ENCODE measurements around the gene POP7.

- TF ChIP-seq MAZ (IDR thresholded peaks at IDR 0.05; ENCODE audit: borderline replicate concordance, low read depth, low read length) (peak; percentile 71; the same call in 1 of the 2 replicates), MXI1 (IDR thresholded peaks at IDR 0.05; ENCODE audit: borderline replicate concordance, low read depth, low read length) (peak; percentile 47; the same call in 1 of the 2 replicates), USF2 (IDR thresholded peaks at IDR 0.05; ENCODE audit: low read depth, low read length) (peak; percentile 59), CTCF (conservative IDR thresholded peaks at IDR 0.05; ENCODE audit: low read depth, low read length) (no peak), SMC3 (IDR thresholded peaks at IDR 0.05; ENCODE audit: low read depth, low read length) (no peak), FOS (IDR thresholded peaks at IDR 0.05; ENCODE audit: low read depth, low read length) (no peak; the same call in 1 of the 2 replicates), POLR2A (IDR thresholded peaks at IDR 0.05; ENCODE audit: low read depth, low read length) (peak; percentile 60; the same call in 1 of the 2 replicates), CEBPB (IDR thresholded peaks at IDR 0.05; ENCODE audit: low read depth, low read length) (no peak), RCOR1 (IDR thresholded peaks at IDR 0.05; ENCODE audit: insufficient replicate concordance, low read length) (no peak)
Observed at GRCh38 chr7:100705753-100706671, at the start of gene POP7.

Data from IMR-90 (cell line).